Sciatic nerve (tissue), 2 donors: Measurements from ENCODE around the gene PDCD1. TPM values are rescaled to one million over a fixed set of nuclear protein-coding genes. Genes with fewer than 3 reads are reported as not detected.

ENCODE experiments used
- ATAC-seq: fragments of 200-7000 bp; cut with Tn5 transposase; one replicate; pipeline ENCODE4 v1.9.1; 2020; ENCODE audit warnings: mild to moderate bottlenecking, moderate library complexity
- DNase-seq: peaks from one replicate; pipeline ENCODE4 v3.0.0-alpha.2; 2020; ENCODE audit warnings: low spot score
- intact Hi-C: fragments of 100-400 bp; cut with DNase I; formaldehyde crosslinking; loops from one replicate; pipeline ENCODE4 v1.14.2; 2022
- total RNA-seq: library from RNA; stranded (reverse); fragmentation: NEBNext Ultra II Directional; extraction: Animal tissue kit (Norgen Biotek cat#: 25700); gene quantifications from one replicate; pipeline ENCODE4 v1.2.1, GENCODE V29; 2021
- donor health status: DM: no; HTN: no; CAD: no.
- donor health status: DM: no; HTN: no; CAD: no.

Gene PDCD1
- total RNA-seq, 1 donor from 2014 or later = 0.27 TPM

GRCh38 chr2:241869087-241869961, 10.6 kb upstream of the PDCD1 start, which contains the start of gene RTP5:
RTP5 (plus strand) TSS chr2:241869729; CDS start chr2:241869757, 28 bp downstream.
- intact Hi-C loops = no loop called here
- DNase-seq (no peak), ATAC-seq (no peak)

GRCh38 chr2:241868661-241869081, 10.0 kb upstream of the PDCD1 start:
- intact Hi-C loops = no loop called here
- ATAC-seq (no peak), DNase-seq (no peak)

- intact Hi-C loops = no loop called here
Observed at GRCh38 chr2:241867776-241868420, 9.2 kb upstream of the PDCD1 start.

GRCh38 chr2:241866790-241867645, 8.3 kb upstream of the PDCD1 start:
- intact Hi-C loops = no loop called here
- DNase-seq = no peak
- no peak for ATAC-seq

More at GRCh38 chr2:241867776-241868420, 9.2 kb upstream of the PDCD1 start:
- ATAC-seq (no peak), DNase-seq (no peak)

DNA sequence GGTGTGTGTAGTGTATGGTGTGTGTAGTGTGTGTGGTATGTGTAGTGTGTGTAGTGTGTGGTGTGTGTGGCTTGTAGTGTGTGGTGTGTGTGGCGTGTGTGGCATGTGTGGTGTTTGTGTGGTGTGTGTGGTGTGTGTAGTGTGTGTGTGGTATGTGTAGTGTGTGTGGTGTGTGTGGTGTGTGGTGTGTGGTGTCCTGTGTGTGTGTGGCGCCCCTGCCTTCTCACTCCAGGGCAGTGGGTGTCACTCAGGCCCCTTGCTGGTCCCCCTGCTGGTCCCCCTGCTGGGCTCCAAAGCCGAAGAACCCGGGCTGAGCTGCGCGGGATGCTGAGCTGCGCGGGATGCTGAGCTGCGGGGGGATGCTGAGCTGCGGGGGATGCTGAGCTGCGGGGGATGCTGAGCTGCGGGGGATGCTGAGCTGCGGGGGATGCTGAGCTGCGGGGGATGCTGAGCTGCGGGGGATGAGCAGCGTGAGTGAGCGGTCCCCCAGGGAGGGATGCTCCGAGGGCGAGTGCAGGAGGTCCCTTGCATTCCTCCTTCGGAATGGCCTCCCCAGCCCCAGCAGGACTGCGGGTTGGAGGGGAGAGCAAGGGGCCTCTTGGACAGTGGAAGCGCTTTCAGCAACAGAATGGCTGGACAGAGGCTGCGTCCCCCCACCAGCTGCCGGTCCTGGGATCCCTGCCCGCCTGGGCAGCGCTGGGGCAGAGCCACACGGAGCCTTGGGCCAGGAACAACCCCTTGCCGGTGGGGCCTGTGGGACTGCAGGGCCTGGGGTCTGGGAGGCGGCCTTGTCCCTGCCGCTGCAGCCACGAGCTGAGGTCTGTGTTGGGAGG, 7.5 kb upstream of the PDCD1 start:
- intact Hi-C loops = no loop called here
- ATAC-seq = no peak
- no peak for DNase-seq

- DNase-seq = no peak
- no peak for ATAC-seq
- intact Hi-C loops = no loop called here
Observed at GRCh38 chr2:241865416-241865956, 6.8 kb upstream of the PDCD1 start.

- intact Hi-C loops = no loop called here
- no peak for DNase-seq
- ATAC-seq = no peak
Observed at GRCh38 chr2:241864850-241865213, 6.1 kb upstream of the PDCD1 start.

GRCh38 chr2:241864168-241864849, 5.6 kb upstream of the PDCD1 start:
- DNase-seq = no peak
- no peak for ATAC-seq
- intact Hi-C loops = no loop called here

- no peak for DNase-seq
Observed at GRCh38 chr2:241863536-241863954, 4.9 kb upstream of the PDCD1 start.

GRCh38 chr2:241862775-241863535, 4.3 kb upstream of the PDCD1 start:
- no peak for DNase-seq
- intact Hi-C loops = no loop called here

More at GRCh38 chr2:241863536-241863954, 4.9 kb upstream of the PDCD1 start:
- intact Hi-C loops = no loop called here
- peak; percentile 13 for ATAC-seq

DNA sequence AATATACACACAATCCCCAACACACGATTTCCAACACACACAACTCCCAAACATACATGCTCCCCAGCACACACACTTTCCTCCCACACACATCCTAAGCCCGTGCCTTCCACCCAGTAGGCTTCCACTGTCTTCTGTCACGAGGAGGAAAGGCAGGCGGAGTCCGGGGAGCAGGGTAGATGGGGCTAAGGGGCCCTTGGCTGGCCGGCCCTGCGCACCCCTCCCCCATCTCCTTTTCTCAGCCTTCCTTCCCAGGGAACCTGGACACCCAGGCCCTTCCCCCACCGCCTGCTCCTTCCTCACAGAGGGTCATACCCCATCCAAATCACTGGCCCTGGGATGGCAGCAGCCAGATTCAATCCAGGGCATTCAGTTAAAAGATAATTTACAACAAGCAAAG, 3.4 kb upstream of the PDCD1 start:
- ATAC-seq (no peak), DNase-seq (no peak)
- intact Hi-C loops = no loop called here

More at GRCh38 chr2:241862775-241863535, 4.3 kb upstream of the PDCD1 start:
- ATAC-seq = no peak

DNA sequence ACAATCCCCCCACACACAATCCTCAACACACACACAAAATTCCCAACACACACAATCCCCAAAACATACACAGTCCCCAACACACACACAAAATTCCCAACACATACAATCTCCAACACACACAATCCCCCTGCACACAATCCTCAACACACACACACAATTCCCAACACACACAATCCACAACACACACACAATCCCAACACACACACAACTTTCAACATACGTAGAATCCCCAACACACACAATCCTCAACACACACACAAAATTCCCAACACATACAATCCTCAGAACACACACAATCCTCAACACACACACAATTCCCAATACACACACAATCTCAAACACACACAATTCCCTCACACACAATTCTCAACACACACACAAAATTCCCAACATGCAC, 2.6 kb upstream of the PDCD1 start:
- intact Hi-C loops = no loop called here
- ATAC-seq = no peak
- no peak for DNase-seq

GRCh38 chr2:241860184-241861078, 1.7 kb upstream of the PDCD1 start:
- intact Hi-C loops = no loop called here
- DNase-seq = no peak
- peak; percentile 33 for ATAC-seq

DNA sequence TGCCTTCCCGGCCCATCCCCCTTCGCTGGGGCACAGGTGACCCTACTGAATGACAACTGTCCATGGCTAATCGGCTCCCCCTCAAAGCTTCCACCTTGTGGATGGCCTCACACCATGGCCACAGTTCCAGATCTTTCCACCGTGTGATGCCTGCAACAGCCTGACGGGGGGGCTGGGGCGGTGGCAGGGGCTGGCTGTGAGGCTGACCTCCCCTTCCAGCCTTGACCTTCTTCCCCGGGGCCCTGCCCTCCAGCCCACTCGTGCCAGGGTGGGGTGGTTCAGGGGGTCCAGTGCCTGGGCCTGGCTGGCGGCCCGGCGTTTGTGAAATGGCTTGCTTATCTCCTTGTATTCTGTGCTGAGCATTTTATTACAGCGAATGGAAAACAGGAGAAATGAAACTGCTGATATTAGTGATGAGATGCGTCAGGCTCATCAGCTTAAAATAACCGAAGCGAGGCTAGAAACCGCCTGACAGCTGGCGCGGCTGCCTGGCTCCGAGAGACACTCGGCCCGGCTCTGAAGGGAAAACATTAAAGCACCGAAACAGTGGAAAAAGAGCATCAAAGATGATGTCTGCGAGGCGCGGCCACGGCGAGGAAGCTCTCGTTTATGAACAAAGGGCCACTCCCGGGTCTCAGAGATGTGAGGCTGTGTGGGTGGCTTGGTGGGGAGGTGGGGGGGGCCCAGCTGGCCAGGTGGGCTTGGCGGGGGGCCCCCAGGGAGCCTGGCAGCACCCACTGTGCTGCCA, 916 bp upstream of the PDCD1 start:
- ATAC-seq (peak; percentile 73), DNase-seq (no peak)
- intact Hi-C loops = no loop called here

DNA sequence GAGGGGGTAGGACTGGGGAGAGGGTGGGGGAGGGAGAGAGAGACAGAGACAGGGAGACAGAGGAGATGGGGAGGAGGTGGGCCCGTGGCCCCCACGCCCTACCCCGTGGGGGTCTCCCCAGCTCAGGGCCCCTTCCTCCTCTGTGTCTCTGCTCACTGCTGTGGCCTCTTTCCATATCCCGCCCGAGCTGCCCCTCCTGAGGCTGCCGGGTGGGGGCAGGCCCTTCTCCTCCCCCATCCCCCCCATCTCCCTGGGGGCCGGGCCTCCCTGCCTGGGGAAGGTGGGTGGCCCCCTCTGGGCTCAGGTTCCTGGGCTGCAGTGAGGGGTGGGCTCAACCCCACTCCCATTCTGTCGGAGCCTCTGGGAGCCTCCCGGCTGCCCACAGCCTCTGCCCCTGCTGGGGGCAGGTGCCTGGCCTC, 332 bp upstream of the PDCD1 start:
- no peak for DNase-seq
- intact Hi-C loops = no loop called here
- ATAC-seq = peak; percentile 2
